ENCODE data around the gene CD274. TPM values are rescaled to one million over a fixed set of nuclear protein-coding genes. Genes with fewer than 3 reads are reported as not detected.

CD274 gene
- total and polyA plus RNA-seq, 2 of the 8 experiments (the other 6 are each of a cell fraction or from before 2014, with no cell fraction given) = 0.08 to 0.15 TPM

GRCh38 chr9:5502553-5502952, 52.2 kb downstream of the CD274 start:
- Histone ChIP-seq H3K23me2 (ENCODE audit: low read depth, low read length) (no peaks in the 10 kb centered on the region), H2BK120ac (replicated peaks; ENCODE audit: low read depth, low read length) (no peak overlapping the region), H3K4me1 (replicated peaks in 1 of 4; ENCODE audit: control insufficient read depth in 3 of 4, insufficient read depth in 4 of 4, low read length in 3 of 4) (no peaks in the 10 kb centered on the region; a peak in 2 of 7 replicates), H3K36me3 (ENCODE audit: control insufficient read depth in 2 of 4, insufficient read depth in 4 of 4, low read length in 3 of 4) (no peaks in the 10 kb centered on the region), H3K9ac (replicated peaks in 1 of 4; ENCODE audit: extremely low read depth in 1 of 4, low read depth in 3 of 4, low read length in 3 of 4) (no peak overlapping the region), H4K5ac (ENCODE audit: insufficient read length, low read depth, low read length) (no peak overlapping the region), H3K4ac (replicated peaks; ENCODE audit: insufficient read length, low read depth, low read length) (no peak overlapping the region), H3K79me1 (ENCODE audit: low read depth, low read length) (no peaks in the 10 kb centered on the region), H2AFZ (ENCODE audit: low read length) (no peak overlapping the region), H3K56ac (replicated peaks; ENCODE audit: insufficient read length, low read depth, low read length) (no peak overlapping the region), H3K9me3 (ENCODE audit: insufficient read depth in 2 of 2, low read depth in 1 of 2, low read length in 1 of 2) (no peaks in the 10 kb centered on the region), H2BK15ac (ENCODE audit: low read length) (no peak overlapping the region), H4K91ac (replicated peaks; ENCODE audit: insufficient read length, low read length) (no peak overlapping the region), H2AK5ac (ENCODE audit: low read depth, low read length) (no peak overlapping the region), H2BK20ac (ENCODE audit: low read length) (no peak overlapping the region), H3K23ac (ENCODE audit: insufficient read length) (no peak overlapping the region), H3K27me3 (replicated peaks in 1 of 4; ENCODE audit: control insufficient read depth in 3 of 4, extremely low read depth in 1 of 4, insufficient read depth in 3 of 4, low read length in 3 of 4) (no peaks in the 10 kb centered on the region), H3K4me3 (ENCODE audit: extremely low read depth in 1 of 4, insufficient read depth in 2 of 4, low read depth in 3 of 4, low read length in 4 of 4) (no peak overlapping the region), H4K8ac (ENCODE audit: extremely low read depth, insufficient read depth, low read length) (no peak overlapping the region), H3K14ac (ENCODE audit: insufficient read length) (no peak overlapping the region), H4K20me1 (replicated peaks in 1 of 2; ENCODE audit: control insufficient read depth in 1 of 2, insufficient read depth in 2 of 2, low read length in 2 of 2) (no peaks in the 10 kb centered on the region), H3K27ac (ENCODE audit: low read depth, low read length) (no peak overlapping the region), H2BK12ac (ENCODE audit: low read depth, low read length) (no peak overlapping the region), H3K18ac (ENCODE audit: extremely low read depth, low read length) (no peak overlapping the region), H2BK5ac (ENCODE audit: low read depth, low read length) (no peak overlapping the region), H3K4me2 (ENCODE audit: insufficient read depth in 1 of 2, low read depth in 2 of 2, low read length in 2 of 2) (no peak overlapping the region), H3K79me2 (ENCODE audit: control insufficient read depth in 1 of 2, insufficient read depth in 2 of 2, low read length in 2 of 2) (no peaks in the 10 kb centered on the region)
- POLR2A ChIA-PET (ENCODE audit: partially characterized antibody) = no interaction called here
- WGBS, 2 experiments (ENCODE audit: extremely low coverage in 1 of 2, insufficient coverage in 1 of 2, insufficient read length in 1 of 2, insufficient replicate concordance in 2 of 2, low coverage in 1 of 2, low lambda C conversion rate in 2 of 2, missing lambda C conversion rate in 1 of 2) = 95% methylated on average over 6 of the region's 6 CpGs; no CpG with 5 or more reads in 1 of the 2 experiments
- FAIRE-seq (no peak), DNase-seq (ENCODE audit: low read depth in 1 of 2, low spot score in 2 of 2) (no peak)
- TF ChIP-seq RBBP5 (IDR thresholded peaks at IDR 0.05; ENCODE audit: borderline replicate concordance, low read depth, low read length) (no peak), RFX5 (IDR thresholded peaks at IDR 0.05; ENCODE audit: borderline replicate concordance, low read depth, low read length) (no peak), POLR2AphosphoS5 (IDR thresholded peaks at IDR 0.05; ENCODE audit: low read depth, low read length) (no peak), CEBPB (IDR thresholded peaks at IDR 0.05; ENCODE audit: low read depth, low read length) (no peak), JUN (IDR thresholded peaks at IDR 0.05; ENCODE audit: low read depth, low read length) (no peak), BCL11A (IDR thresholded peaks at IDR 0.05; ENCODE audit: low read depth in 2 of 2, low read length in 2 of 2) (no peak), BRCA1 (IDR thresholded peaks at IDR 0.05; ENCODE audit: low read depth, low read length) (no peak), TEAD4 (IDR thresholded peaks at IDR 0.05; ENCODE audit: low read depth, low read length) (no peak), POLR2A (IDR thresholded peaks at IDR 0.05; ENCODE audit: control extremely low read depth in 1 of 2, low read depth in 2 of 2, low read length in 2 of 2) (no peak), YY1 (IDR thresholded peaks at IDR 0.05; ENCODE audit: low read depth, low read length) (no peak), RXRA (IDR thresholded peaks at IDR 0.05; ENCODE audit: insufficient read depth, low read depth, low read length) (no peak)
- CTCF ChIA-PET (ENCODE audit: partially characterized antibody) = interaction anchor here (1.5 kb wide), 1 partner anchor 13 kb away, joined by 3 read pairs; no protein-coding TSS in a partner anchor
